Astrocyte of the cerebellum (primary cell): ENCODE data around the gene ACTN2.

Source experiments
- DNase-seq: peaks from one replicate; pipeline ENCODE4 v3.0.0-alpha.2; 2011; ENCODE audit warnings: low read depth
- H3K4me3 ChIP-seq: 2 replicates; pipeline ENCODE4 v1.5.1; 2011; ENCODE audit warnings: mild to moderate bottlenecking, low read depth, low read length, moderate library complexity
- CTCF ChIP-seq: IDR thresholded peaks from 2 replicates; pipeline ENCODE4 v1.5.1; 2012; ENCODE audit warnings: low read length, low read depth, moderate library complexity, mild to moderate bottlenecking; ENCODE audit errors: missing control alignments
- in situ Hi-C: cut with HindIII; loops from 2 replicates; pipeline ENCODE4 v1.10.0; 2017; ENCODE audit warnings: low sequenced_read_pairs

The ACTN2 gene

GRCh38 chr1:236727521-236727920, 41.2 kb downstream of the ACTN2 start:
- TF ChIP-seq CTCF = no peak
- in situ Hi-C loops = no loop called here
- H3K4me3 ChIP-seq = no peak overlapping the region
- no peak for DNase-seq

GRCh38 chr1:236728752-236729151, 42.5 kb downstream of the ACTN2 start:
- TF ChIP-seq CTCF = no peak
- no peak for DNase-seq
- in situ Hi-C loops = no loop called here

GRCh38 chr1:236733653-236734052, 47.4 kb downstream of the ACTN2 start:
- no peak for TF ChIP-seq CTCF
- no peak overlapping the region for H3K4me3 ChIP-seq
- in situ Hi-C loops = no loop called here
- DNase-seq = no peak

More at GRCh38 chr1:236728752-236729151, 42.5 kb downstream of the ACTN2 start:
- no peak overlapping the region for H3K4me3 ChIP-seq

- no peak for TF ChIP-seq CTCF
- DNase-seq = no peak
- in situ Hi-C loops = no loop called here
- no peak overlapping the region for H3K4me3 ChIP-seq
Measured at GRCh38 chr1:236734141-236734765, 48.0 kb downstream of the ACTN2 start.

- in situ Hi-C loops = no loop called here
- TF ChIP-seq CTCF = no peak
- no peak for DNase-seq
- no peak overlapping the region for H3K4me3 ChIP-seq
Measured at GRCh38 chr1:236736761-236737160, 50.5 kb downstream of the ACTN2 start.

- in situ Hi-C loops = no loop called here
- H3K4me3 ChIP-seq = no peak overlapping the region
- DNase-seq = no peak
- TF ChIP-seq CTCF = no peak
Measured at GRCh38 chr1:236741753-236742152, 55.5 kb downstream of the ACTN2 start.
